GM12878 (cell line): ENCODE results near the gene IQGAP3. TPM values are rescaled to one million over a fixed set of nuclear protein-coding genes. Genes with fewer than 3 reads are reported as not detected.

Experiments
- ATF7 ChIP-seq: fragments of 450-650 bp; IDR thresholded peaks from 2 replicates; pipeline ENCODE4 v1.6.1; 2016; ENCODE audit warnings: low read depth, mild to moderate bottlenecking
- DPF2 ChIP-seq: fragments of 450-650 bp; IDR thresholded peaks from 2 replicates; pipeline ENCODE4 v1.6.1; 2017; ENCODE audit warnings: mild to moderate bottlenecking
- ESRRA ChIP-seq: IDR thresholded peaks from 2 replicates; pipeline ENCODE4 v1.6.1; 2012; ENCODE audit warnings: mild to moderate bottlenecking, low read length, improper control_type of control experiment
- GATAD2B ChIP-seq: fragments of 450-650 bp; conservative IDR thresholded peaks from 2 replicates; pipeline ENCODE4 v1.6.1; 2017; ENCODE audit warnings: low read depth, mild to moderate bottlenecking, moderate library complexity
- JUNB ChIP-seq: IDR thresholded peaks from 2 replicates; pipeline ENCODE4 v1.6.1; 2016; ENCODE audit warnings: antibody characterized with exemption, mild to moderate bottlenecking
- LARP7 ChIP-seq: fragments of 450-650 bp; IDR thresholded peaks from 2 replicates; pipeline ENCODE4 v1.6.1; 2017; ENCODE audit warnings: mild to moderate bottlenecking
- NFYB ChIP-seq: IDR thresholded peaks from 2 replicates; pipeline ENCODE4 v1.6.1; 2011; ENCODE audit warnings: low read depth, mild to moderate bottlenecking, low read length, improper control_type of control experiment, moderate library complexity; ENCODE audit not compliant: insufficient read depth
- PAX5 ChIP-seq: IDR thresholded peaks from 2 replicates; pipeline ENCODE4 v1.6.1; 2011; ENCODE audit warnings: low read depth, low read length, borderline replicate concordance
- RB1 ChIP-seq: fragments of 450-650 bp; formaldehyde crosslinking; IDR thresholded peaks from 2 replicates; pipeline ENCODE4 v1.6.1; 2017; ENCODE audit warnings: mild to moderate bottlenecking, borderline replicate concordance
- SMARCA5 ChIP-seq: fragments of 450-650 bp; IDR thresholded peaks from 2 replicates; pipeline ENCODE4 v1.6.1; 2017; ENCODE audit warnings: mild to moderate bottlenecking
- ZNF217 ChIP-seq: fragments of 450-650 bp; IDR thresholded peaks from 2 replicates; pipeline ENCODE4 v1.6.1; 2017; ENCODE audit warnings: antibody characterized with exemption, mild to moderate bottlenecking
- polyA plus RNA-seq, 11 experiments: library from polyadenylated mRNA; depleted of rRNA in 4 of 11; unstranded in 6 of 11; stranded (reverse) in 5 of 11; fragments of >200 nt; fragmentation: Nextera tagmentation in 4 of 11; fragmentation: Illumina TruSeq in 1 of 11; extraction: Ambion mirVana in 4 of 11; extraction: Trizol in 1 of 11; gene quantifications; 1 replicate in 1 of 11; 2 replicates in 10 of 11; pipeline versions ENCODE4 v1.2.1 to v1.2.3, GENCODE V29; 2011 to 2016; ENCODE audit warnings: inconsistent platforms in 2 of 11, missing spikeins in 2 of 11, low read depth in 1 of 11
- total RNA-seq, 4 experiments: library from RNA; depleted of rRNA in 3 of 4; stranded (reverse); fragments of >200 nt in 3 of 4; fragmentation: Illumina TruSeq in 1 of 4; extraction: Trizol in 1 of 4; gene quantifications; 2 replicates each; pipeline versions ENCODE4 v1.2.1 to v1.2.3, GENCODE V29; 2013 to 2021
- TF ChIP-seq, protein P1 (sequence below): IDR thresholded peaks from 2 replicates; pipeline ENCODE4 v1.6.1; 2012; ENCODE audit warnings: low read depth, low read length, improper control_type of control experiment
- TF ChIP-seq, protein P2 (sequence below): fragments of 450-650 bp; IDR thresholded peaks from 2 replicates; pipeline ENCODE4 v1.6.1; 2017; ENCODE audit warnings: mild to moderate bottlenecking
- TF ChIP-seq, protein P3 (sequence below): fragments of 450-650 bp; IDR thresholded peaks from 2 replicates; pipeline ENCODE4 v1.6.1; 2017; ENCODE audit warnings: mild to moderate bottlenecking, moderate library complexity
- TF ChIP-seq, protein P4 (sequence below): fragments of 450-650 bp; conservative IDR thresholded peaks from 2 replicates; pipeline ENCODE4 v1.6.1; 2017; ENCODE audit warnings: mild to moderate bottlenecking, moderate library complexity

Gene IQGAP3
- total and polyA plus RNA-seq, 10 of the 15 experiments (the other 5 are each of a cell fraction or from before 2014, with no cell fraction given) = 1.1 to 10.7 (median 7.9) TPM

DNA sequence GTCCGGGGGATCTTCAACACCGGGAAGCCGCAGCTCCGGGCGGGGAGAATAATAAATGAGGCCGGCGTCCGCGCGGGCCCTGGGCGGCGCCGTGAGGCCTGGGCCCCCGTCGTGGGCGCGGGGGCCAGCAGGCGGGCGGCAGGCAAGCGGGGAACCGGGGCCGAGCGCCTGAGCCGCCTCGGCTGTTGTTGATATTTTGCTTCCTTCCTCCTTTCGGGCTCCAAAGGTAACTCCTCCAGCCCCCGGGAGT, 71.9 kb downstream of the IQGAP3 start, which contains the start of gene MEF2D (continued):
- TF ChIP-seq, protein P1, sequence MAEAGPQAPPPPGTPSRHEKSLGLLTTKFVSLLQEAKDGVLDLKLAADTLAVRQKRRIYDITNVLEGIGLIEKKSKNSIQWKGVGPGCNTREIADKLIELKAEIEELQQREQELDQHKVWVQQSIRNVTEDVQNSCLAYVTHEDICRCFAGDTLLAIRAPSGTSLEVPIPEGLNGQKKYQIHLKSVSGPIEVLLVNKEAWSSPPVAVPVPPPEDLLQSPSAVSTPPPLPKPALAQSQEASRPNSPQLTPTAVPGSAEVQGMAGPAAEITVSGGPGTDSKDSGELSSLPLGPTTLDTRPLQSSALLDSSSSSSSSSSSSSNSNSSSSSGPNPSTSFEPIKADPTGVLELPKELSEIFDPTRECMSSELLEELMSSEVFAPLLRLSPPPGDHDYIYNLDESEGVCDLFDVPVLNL = no peak
- TF ChIP-seq, protein P2, sequence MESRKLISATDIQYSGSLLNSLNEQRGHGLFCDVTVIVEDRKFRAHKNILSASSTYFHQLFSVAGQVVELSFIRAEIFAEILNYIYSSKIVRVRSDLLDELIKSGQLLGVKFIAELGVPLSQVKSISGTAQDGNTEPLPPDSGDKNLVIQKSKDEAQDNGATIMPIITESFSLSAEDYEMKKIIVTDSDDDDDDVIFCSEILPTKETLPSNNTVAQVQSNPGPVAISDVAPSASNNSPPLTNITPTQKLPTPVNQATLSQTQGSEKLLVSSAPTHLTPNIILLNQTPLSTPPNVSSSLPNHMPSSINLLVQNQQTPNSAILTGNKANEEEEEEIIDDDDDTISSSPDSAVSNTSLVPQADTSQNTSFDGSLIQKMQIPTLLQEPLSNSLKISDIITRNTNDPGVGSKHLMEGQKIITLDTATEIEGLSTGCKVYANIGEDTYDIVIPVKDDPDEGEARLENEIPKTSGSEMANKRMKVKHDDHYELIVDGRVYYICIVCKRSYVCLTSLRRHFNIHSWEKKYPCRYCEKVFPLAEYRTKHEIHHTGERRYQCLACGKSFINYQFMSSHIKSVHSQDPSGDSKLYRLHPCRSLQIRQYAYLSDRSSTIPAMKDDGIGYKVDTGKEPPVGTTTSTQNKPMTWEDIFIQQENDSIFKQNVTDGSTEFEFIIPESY = no peak
- TF ChIP-seq, protein P3, sequence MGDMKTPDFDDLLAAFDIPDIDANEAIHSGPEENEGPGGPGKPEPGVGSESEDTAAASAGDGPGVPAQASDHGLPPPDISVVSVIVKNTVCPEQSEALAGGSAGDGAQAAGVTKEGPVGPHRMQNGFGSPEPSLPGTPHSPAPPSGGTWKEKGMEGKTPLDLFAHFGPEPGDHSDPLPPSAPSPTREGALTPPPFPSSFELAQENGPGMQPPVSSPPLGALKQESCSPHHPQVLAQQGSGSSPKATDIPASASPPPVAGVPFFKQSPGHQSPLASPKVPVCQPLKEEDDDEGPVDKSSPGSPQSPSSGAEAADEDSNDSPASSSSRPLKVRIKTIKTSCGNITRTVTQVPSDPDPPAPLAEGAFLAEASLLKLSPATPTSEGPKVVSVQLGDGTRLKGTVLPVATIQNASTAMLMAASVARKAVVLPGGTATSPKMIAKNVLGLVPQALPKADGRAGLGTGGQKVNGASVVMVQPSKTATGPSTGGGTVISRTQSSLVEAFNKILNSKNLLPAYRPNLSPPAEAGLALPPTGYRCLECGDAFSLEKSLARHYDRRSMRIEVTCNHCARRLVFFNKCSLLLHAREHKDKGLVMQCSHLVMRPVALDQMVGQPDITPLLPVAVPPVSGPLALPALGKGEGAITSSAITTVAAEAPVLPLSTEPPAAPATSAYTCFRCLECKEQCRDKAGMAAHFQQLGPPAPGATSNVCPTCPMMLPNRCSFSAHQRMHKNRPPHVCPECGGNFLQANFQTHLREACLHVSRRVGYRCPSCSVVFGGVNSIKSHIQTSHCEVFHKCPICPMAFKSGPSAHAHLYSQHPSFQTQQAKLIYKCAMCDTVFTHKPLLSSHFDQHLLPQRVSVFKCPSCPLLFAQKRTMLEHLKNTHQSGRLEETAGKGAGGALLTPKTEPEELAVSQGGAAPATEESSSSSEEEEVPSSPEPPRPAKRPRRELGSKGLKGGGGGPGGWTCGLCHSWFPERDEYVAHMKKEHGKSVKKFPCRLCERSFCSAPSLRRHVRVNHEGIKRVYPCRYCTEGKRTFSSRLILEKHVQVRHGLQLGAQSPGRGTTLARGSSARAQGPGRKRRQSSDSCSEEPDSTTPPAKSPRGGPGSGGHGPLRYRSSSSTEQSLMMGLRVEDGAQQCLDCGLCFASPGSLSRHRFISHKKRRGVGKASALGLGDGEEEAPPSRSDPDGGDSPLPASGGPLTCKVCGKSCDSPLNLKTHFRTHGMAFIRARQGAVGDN = 0 out of 2 replicates have a peak, but pooled peaks have one; percentile 11
- TF ChIP-seq ZNF217 (0 out of 2 replicates have a peak, but pooled peaks have one; percentile 44), DPF2 (peak; percentile 72; the same call in 1 of the 2 replicates), SMARCA5 (peak; percentile 66; the same call in 1 of the 2 replicates), ATF7 (no peak), ESRRA (no peak), RB1 (peak; percentile 30; the same call in 1 of the 2 replicates), PAX5 (no peak), LARP7 (peak; percentile 80; the same call in 1 of the 2 replicates), JUNB (no peak), GATAD2B (peak; percentile 39; the same call in 1 of the 2 replicates), NFYB (no peak)
- TF ChIP-seq, protein P4, sequence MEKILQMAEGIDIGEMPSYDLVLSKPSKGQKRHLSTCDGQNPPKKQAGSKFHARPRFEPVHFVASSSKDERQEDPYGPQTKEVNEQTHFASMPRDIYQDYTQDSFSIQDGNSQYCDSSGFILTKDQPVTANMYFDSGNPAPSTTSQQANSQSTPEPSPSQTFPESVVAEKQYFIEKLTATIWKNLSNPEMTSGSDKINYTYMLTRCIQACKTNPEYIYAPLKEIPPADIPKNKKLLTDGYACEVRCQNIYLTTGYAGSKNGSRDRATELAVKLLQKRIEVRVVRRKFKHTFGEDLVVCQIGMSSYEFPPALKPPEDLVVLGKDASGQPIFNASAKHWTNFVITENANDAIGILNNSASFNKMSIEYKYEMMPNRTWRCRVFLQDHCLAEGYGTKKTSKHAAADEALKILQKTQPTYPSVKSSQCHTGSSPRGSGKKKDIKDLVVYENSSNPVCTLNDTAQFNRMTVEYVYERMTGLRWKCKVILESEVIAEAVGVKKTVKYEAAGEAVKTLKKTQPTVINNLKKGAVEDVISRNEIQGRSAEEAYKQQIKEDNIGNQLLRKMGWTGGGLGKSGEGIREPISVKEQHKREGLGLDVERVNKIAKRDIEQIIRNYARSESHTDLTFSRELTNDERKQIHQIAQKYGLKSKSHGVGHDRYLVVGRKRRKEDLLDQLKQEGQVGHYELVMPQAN = peak; percentile 87
